ENCODE data around the gene KHDRBS1.
"Not testable (repeated sequence)": the region's sequence is repeated elsewhere in the genome, so short reads cannot be mapped to it uniquely, and the experiment has no call there.

Gene KHDRBS1, protein sequence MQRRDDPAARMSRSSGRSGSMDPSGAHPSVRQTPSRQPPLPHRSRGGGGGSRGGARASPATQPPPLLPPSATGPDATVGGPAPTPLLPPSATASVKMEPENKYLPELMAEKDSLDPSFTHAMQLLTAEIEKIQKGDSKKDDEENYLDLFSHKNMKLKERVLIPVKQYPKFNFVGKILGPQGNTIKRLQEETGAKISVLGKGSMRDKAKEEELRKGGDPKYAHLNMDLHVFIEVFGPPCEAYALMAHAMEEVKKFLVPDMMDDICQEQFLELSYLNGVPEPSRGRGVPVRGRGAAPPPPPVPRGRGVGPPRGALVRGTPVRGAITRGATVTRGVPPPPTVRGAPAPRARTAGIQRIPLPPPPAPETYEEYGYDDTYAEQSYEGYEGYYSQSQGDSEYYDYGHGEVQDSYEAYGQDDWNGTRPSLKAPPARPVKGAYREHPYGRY

DNA sequence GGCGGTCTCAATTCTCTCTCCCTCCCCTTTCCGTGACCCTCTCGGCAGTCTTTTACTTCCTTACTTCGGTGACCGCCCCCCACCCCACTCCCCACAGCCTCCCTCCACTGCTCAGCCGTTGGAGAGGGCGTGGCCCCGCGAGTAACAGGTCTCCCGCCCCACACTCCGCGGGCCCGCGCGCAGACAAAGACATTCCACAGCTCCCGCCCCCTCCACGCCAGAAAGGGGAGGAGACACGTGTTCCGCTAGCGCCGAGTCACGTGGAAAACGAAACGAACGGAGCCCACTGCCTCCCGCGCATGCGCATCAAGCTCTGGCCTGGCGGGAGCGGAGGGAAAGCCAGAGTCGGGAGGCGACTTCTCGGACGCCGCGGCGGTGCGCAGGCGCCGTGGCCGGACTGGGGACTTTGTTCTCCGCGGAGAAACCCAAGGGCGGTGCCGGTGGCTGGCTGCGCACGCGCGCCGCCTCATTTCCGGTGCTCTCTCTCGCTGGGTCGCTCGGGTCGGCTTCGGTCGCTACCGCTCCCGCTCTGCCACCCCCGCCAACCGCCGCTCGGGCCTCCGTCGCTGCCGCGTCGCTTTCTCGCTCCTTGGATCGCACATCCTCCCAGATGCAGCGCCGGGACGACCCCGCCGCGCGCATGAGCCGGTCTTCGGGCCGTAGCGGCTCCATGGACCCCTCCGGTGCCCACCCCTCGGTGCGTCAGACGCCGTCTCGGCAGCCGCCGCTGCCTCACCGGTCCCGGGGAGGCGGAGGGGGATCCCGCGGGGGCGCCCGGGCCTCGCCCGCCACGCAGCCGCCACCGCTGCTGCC is at the start of gene KHDRBS1:
Gene KHDRBS1 (plus strand): TSS at position 483 of the 813 bp plus-strand sequence. CDS start 128 bp downstream, at position 611.
- DNase-seq = peak; percentile 99 to 100

DNA sequence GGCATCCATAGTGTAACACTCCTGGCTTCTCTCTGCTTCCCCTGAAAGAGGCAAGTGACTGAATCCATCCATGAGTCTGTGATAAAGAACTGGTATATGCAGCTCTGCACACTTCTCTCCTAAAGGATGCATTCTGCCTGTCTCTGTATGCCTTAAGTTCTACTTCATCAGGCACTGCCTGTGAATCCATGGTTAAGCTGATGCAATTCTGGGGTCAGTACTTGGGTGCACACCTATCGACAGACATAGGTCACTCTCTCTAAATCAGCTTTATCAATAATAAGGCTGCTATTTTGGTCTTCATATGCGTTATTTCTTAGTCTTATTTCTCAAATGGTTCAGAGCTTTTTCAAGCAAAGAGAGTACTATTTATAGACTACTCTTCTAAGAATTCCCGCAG is 42.8 kb upstream of the KHDRBS1 start:
- no peak for DNase-seq

DNA sequence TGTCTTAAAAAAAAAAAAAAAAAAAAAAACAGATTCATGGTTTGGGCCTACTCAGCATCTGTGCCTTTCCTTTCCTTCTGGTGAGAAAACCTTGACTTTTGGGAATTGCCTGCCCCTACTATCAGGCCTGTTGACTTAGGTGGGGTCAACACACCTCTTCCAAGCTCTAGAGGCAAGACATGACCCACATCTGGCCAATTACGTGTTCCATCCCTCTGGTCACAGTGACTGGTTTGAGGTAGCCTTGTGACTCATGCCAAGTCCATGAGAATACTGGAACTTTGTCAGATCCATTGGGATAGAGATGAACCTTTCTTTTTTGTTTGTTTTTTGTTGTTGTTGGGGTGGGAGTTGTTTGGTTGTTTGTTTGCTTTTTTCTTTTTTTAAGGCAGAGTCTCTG is 37.3 kb upstream of the KHDRBS1 start:
- DNase-seq = no peak

DNA sequence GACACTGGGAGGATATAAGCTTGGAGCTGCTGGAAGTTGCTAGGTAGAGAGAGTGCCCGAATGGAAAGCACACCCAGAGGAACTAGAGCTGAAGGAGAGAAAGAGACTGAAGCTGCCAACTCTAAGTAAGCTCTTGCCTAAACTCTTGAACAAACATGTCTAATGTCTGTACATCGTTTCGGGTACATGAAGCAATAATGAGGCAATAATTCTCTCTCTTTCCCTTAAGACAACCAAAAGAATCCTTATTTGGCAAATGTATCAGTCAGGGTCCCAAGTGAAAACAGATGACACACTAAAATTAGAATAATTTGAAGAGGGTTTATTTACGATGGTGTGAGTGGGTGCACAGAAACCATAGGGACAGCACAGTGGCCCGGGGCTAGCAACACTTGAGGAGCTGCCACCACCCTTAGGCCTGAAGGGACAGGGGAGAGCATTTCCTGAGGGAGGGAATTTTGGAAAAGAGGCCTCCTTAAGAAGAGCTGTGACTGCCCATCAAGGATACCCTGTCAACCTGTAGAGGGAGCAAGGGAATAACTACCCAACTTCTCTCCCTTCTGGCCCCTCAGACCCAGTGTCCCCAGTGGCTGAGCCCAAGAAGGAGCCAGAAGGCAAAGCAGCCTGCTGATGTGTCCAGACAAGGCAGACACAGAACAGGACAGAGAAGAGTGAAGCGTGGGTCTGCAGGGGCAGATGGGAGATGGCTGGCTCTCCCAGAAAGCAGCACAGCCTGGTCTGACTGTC is 36.1 kb upstream of the KHDRBS1 start:
- DNase-seq = peak in 1 of 2 experiments; percentile 22

DNA sequence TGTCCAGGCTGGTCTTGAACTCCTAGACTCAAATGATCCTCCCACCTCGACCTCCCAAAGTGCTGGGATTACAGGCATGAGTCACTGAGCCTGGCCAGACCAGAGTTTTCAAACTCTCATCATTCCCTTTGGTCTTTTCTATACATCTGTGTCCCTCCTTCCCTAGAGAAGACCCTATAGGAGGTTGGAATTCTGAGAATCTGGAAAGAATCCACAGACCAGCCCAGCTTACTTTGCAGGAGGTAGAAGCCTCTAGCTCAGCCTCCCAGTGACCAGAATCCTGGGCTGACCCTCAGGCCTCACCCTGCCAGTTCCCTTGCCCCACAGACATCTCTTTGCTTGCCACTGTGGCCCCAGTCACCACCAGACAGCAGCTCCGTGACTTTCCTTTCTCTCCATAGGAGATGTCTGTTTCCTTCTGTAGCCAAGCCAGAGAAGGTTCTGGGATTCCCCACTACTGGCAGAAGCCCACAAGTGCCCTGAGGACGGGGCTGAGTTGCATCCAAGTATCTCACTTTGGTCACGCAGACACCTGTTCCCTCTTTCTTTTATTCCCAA is 34.7 kb upstream of the KHDRBS1 start:
- DNase-seq = no peak

DNA sequence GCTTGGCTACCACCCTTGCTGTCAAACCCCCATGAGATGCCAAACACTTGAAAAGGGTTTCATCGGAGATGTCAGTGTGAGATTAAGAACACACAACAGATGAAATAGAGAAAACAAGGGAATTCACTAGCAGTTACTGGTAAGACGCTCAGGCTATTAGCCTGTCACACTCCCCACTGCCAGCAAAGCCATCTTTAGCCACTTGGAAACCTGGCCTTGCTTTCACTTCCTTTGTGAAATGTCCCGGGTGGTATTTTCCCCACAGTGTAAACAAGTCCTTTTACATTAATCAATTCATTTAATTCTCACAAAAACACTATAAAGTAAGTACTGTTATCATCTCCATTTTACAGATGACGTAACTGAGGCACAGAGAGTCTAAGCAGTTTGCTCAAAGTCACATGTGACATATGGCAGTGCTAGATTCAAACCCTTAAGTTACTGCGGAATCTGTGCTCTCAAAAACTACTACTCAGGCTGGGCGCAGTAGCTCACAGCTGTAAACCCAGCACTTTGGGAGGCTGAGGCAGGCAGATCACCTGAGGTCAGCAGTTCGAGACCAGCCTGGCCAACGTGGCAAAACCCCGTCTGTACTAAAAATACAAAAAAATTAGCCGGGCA is 32.7 kb upstream of the KHDRBS1 start:
- no peak for DNase-seq

DNA sequence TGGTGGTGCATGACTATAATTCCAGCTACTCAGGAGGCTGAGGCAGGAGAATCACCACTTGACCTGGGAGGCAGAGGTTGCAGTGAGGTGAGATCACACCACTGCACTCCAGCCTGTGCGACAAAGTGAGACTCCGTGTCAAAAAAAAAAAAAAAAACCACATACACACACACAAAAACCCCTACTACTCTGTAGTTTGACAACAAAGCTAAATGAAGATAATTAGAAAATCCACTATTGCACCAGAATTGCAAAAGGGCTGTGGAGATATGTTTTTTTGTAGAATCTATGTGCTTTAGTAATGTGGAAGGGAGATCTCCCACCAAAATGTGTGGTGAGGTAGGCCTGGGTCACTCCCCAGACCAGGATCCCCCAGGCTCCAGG is 32.2 kb upstream of the KHDRBS1 start:
- no peak for DNase-seq

DNA sequence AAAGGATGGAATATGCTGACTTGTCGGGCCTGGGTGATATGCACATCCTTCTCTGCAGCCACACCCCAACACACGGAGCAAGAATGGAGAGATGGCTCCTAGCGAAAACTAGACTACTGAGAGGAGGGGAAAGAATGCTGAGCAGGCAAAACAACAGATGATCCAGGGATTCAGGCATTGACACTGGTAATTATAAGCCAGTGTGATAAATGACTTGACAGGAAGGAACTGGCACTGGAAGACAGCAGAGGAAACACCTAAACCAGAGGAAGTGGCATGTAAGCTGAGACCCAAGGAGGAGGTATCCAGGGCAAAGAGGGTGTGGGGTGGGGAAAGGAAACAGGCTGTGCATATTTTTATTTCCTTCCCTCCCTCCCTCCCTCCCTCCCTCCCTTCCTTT is 31.7 kb upstream of the KHDRBS1 start:
- peak in 1 of 2 experiments; percentile 31 for DNase-seq

DNA sequence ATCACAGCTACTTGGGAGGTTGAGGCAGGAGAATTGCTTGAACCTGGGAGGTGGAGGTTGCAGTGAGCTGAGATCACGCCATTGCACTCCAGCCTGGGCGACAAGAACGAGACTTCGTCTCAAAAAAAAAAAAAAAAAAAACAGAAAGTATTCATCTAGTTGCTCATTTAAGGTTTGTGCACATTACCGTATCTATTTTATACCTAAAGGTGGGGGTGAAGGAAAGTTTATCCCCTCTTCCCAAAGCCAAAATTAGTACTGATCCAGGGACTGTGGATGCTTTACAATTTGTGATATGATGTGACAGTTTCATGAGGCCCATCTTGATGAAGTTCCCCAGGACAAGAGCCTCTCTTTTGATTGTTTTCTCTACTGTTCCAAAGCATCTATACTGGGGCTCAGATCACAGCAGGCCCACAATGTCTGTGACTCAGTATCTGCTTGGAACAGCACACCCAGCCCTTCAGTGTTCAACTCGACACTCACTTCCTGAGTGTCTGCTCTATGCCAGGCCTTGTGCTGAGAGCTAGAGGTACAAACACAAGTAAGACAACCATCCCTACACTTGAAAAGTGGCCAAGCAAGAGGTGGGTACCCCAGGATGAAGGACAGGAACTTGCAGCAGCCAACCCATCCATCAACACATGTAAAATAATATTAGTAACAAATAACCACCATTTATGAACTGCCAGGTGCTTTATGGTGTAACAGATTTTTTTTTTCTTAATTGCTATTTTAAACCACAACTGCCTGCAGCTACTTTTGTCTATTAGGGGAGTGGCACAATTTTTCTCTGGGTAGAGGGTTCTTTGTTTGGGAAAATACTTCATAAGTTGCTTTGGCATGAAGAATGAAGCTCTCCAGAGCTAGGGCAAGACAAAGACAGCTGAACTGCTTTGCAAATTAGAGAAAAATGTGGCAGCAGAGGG is 29.0 kb upstream of the KHDRBS1 start:
- no peak for DNase-seq

DNA sequence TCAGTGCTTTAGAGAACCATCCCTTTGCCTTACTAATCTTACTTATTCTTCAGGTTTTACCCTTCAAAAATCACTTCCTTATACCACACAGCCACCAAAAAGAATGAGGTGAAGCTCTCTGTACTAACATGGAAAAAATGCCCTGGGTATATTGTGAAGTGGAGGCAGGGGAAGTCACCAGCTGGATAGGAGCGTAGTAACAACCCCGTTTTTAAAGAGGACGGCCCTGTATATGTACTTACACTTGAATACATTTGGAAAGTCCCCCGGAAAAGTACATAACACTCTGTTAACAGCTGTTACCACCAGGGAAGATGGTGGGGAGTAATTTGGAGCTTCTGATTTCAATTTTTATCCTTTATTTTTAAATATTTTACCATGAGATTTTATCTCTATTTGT is 28.2 kb upstream of the KHDRBS1 start:
- no peak for DNase-seq

DNA sequence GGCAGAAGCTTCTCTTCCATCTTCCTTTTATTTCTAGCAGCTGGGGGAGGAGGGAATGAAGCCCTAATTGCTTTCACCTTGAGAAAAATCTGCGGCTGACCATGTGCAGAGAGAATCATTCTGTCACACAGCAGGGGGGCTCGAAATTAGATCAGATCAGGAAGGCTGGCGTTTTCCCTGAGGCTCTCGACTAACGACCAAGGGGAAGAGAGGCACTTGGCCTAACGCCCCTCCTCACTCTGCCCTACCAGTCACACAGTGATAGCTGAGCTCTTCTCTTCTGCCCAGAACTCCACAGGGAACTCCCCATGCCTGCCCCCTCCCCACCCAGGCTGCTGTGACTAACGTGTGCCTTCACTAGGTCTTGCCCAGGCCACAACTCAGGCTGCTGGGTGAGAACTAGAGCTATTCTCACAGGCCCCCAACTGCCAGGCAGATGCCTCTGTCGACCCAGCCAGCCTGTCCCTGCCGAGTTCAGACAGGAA is 26.5 kb upstream of the KHDRBS1 start:
- peak in 1 of 2 experiments; percentile 24 for DNase-seq

DNA sequence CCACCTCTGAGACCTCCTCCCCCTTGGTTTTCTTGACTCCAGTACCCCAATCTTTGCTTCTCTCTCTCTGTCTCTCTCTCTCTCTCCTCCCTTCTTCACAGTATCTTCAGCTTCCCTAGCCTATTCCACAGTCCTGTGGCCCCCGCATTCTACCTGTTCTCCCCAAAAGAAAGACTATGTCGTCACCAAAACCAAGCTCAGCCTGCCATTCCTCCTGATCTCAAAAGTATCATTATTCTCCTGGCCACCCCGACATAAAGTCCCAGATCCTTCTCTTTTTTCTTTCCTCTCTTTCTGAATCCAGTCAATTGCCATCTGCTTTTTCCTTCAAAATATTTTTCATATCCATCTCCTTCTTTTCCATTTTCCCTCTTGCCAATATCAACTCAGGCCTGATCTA is 23.7 kb upstream of the KHDRBS1 start:
- no peak for DNase-seq

DNA sequence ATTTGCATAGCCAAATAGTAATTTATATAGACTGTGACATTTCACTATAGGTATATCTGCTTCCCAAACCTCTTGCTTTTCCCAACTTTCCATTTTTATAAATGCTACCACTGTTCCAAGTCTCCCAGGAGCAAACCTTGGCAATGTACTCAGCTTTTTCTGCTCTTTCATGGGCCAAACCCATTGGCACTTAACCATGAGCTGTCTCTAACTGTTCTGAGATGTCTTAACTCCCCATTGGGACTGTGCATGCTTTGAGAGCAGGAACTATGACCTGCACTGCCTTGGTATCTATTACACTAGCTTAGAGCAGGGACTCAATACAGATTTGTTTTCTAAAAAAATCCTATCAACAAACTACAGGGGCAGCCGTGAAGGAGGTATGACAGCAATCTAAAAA is 22.5 kb upstream of the KHDRBS1 start:
- peak in 1 of 2 experiments; percentile 24 for DNase-seq

DNA sequence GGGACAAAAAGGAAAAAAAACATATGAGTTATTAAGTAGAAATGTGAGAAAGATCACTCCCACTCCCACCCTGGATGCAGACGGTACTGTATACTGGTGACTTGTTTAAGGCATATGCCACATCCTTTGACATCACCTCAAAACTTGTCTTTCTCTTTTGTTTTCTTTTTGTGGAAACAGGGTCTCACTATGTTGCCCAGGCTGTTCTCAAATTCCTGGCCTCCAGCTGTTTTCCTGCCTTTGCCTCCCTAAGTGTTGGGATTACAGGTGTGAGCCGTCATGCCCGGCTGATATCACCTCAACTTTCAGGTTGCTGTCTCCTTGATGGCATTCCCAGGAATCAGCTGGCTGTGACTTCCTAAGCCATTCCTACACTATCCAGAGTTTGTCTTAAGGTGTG is 18.4 kb upstream of the KHDRBS1 start:
- no peak for DNase-seq

DNA sequence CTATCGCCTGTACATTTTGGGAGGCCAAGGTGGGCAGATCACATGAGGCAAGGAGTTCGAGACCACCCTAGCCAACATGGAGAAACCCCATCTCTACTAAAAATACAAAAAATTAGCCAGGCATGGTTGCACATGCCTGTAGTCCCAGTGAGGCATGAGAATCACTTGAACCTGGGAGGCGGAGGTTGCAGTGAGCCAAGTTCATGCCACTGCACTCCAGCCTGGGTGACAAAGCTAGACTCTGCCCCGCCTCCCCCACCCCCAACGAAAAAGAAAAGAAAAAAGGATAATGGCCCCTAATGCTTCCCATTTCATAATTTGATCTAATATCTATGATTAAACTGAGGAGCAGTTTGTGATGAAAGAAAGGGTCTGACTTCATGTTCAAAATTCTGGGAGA is 17.5 kb upstream of the KHDRBS1 start:
- DNase-seq = not testable (repeated sequence)

DNA sequence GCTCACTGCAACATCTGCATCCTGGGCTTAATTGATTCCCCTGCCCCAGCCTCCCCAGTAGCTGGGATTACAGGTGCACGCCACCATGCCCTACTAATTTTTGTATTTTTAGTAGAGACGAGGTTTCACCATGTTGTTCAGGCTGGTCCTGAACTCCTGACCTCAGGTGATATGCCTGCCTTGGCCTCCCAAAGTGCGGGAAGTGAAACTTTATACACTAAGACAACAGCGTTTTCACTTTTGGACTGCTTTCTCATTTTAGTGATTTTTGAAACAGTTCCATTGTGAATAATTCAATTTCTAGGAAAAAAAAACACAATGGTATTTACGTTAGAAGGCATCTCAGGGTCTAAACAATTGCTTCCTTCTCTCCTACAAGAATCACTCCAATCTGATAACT is 11.8 kb upstream of the KHDRBS1 start:
- no peak for DNase-seq

DNA sequence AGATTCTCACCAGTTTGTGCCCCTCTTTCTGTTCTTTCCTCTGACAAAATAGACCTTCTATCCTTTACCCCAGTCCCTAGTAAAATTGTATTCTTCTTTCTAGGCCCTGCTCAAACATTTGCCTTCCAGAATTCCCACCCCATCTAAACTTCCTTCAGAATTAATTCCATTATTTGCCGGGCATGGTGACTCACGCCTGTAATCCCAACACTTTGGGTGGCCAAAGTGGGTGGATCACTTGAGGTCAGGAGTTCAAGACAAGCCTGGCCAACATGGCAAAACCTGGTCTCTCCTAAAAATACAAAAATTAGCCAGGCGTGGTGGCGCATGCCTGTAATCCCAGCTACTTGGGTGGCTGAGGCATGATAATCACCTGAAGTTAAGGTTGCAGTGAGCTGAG is 11.4 kb upstream of the KHDRBS1 start:
- DNase-seq = not testable (repeated sequence)

DNA sequence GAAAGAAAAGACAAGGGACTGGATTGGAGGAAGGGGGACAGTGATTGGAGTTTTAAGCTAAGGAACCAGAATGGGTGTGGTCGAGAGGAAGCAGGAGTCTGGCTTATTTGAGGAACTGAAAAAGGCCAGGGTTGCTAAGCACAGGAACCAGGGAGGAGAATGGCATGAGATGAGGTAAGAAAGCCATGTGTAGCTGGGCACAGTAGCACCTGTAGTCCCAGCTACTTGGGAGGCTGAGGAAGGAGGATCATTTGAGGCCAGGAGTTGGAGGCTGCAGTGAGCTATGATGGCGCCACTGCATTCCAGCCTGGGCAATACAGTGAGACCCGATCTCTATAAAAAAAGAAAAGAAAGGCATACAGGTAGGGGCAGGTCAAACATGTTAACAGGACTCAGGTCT is 8.1 kb upstream of the KHDRBS1 start:
- DNase-seq = no peak

DNA sequence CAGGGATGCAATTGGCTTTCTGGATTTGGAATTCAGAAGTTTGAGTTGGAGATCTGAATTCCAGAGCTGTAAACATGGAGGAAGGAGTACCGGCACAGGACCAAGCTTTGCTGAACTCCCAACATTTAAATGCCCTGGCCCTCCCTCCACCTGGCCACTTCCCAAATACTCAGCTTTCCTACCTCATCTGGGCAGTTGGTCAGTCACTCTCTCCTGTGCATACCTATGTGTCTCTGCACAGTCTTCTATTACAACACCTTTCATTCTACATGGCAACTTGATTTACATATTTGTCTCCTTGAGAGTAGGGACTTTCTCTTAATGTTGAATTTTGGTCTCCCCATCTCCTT is 6.1 kb upstream of the KHDRBS1 start:
- no peak for DNase-seq

DNA sequence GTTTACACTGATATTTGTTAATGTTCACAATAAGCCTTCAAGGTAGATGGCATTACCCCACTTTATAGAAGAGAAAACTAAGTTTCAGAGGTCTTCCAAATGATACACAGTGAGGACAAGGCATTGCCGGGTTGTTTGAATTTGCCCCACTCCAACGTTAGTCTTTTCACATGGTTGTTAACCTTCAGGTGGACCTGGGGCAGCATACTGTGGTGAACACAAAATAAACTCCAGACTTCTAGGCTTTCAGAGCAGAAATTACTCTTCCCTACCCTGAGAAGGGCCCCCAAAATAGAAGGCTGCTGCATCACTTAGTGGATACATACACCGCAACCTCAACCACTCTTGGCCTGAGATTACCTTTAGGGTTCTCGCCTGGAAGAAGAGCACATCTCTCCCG is 3.4 kb upstream of the KHDRBS1 start:
- DNase-seq = no peak

DNA sequence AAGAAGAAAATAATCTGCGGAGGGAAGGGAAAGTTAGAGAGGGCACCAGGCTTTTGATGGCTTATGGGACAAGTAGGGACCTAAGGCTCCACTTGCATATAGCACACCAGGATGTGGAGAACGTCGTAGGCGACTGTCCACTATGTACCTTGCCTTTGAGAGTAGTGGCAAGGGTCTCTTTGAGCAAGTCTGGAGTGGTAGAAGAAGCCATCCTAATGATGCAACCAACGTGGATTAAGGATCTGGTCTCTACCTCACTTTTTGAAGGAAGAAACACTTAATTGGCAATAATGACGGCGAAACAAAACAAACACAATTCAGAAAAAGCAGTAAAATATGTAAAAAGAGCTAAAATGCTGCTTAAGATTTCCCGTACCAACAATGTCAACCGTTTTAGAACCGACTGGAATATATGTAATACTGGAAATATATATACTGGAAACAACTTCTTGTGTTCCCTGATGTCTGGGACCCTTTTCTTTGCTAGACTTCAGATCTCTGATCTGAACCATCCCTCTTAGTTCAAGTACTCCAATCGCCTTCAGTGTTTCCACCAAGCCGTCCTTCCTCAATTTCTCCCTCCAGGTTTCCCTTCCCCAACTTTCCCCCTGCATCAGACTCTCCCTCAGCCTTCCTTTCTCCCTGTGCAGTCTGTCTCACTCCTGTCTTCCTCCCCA is 821 bp upstream of the KHDRBS1 start:
- DNase-seq = no peak
